ENCODE results near the gene ARHGEF12.

Gene ARHGEF12

GRCh38 chr11:120482149-120482548 lies 145.9 kb downstream of the ARHGEF12 start:
- TF ChIP-seq CTCF (IDR thresholded peaks at IDR 0.05; ENCODE audit: low read depth, low read length): no peak
- H3K4me3 ChIP-seq (replicated peaks in 1 of 2; ENCODE audit: low read depth in 2 of 2, low read length in 2 of 2): no peak overlapping the region
- DNase-seq (ENCODE audit: low read depth in 2 of 2): peak in 1 of 2 donors; percentile 32

DNA sequence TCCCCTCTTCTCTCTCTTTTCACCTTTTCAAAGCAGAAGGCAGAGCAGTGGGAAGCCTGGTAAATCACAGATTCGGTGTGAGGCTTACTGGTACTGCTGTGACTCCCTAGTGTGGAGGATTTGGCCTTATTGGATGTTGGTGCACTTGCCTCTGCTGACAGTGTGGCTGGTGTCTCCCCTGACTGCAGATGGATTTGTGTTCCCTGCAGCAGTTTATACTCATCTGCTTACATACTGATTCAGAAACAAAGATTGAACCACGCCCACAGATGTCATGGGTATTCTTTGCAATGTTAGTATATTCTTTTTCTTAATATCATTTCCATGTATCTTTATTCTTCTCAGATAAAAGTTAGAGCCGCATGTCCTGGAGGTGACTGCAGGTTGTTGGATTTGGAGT lies 148.5 kb downstream of the ARHGEF12 start:
- H3K4me3 ChIP-seq (replicated peaks in 1 of 2; ENCODE audit: low read depth in 2 of 2, low read length in 2 of 2): no peak overlapping the region
- no peak for DNase-seq (ENCODE audit: low read depth in 2 of 2)
- TF ChIP-seq CTCF (IDR thresholded peaks at IDR 0.05; ENCODE audit: low read depth, low read length): no peak

GRCh38 chr11:120486138-120486537 lies 149.9 kb downstream of the ARHGEF12 start:
- TF ChIP-seq CTCF (IDR thresholded peaks at IDR 0.05; ENCODE audit: low read depth, low read length): no peak
- no peak overlapping the region for H3K4me3 ChIP-seq (replicated peaks in 1 of 2; ENCODE audit: low read depth in 2 of 2, low read length in 2 of 2)
- DNase-seq (ENCODE audit: low read depth in 2 of 2): no peak

DNA sequence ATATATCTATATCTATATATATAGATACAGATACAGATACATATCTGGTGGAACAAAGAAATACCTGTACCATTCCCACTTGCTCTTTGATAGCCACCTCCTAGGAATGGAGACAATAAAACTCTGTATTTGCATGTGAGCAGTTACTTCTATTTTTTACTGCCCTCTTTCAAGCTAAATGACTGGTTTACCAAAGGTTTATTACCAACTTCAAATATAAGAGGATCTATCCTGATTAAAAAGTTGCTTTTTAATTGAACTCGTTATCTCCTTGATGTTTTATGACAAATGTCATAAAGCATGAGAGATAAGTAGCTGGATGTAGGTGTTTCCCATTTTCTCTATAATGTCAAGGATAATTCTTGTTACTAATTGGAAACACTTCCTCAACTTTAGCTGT lies 153.6 kb downstream of the ARHGEF12 start:
- no peak overlapping the region for H3K4me3 ChIP-seq (replicated peaks in 1 of 2; ENCODE audit: low read depth in 2 of 2, low read length in 2 of 2)
- TF ChIP-seq CTCF (IDR thresholded peaks at IDR 0.05; ENCODE audit: low read depth, low read length): no peak
- no peak for DNase-seq (ENCODE audit: low read depth in 2 of 2)

DNA sequence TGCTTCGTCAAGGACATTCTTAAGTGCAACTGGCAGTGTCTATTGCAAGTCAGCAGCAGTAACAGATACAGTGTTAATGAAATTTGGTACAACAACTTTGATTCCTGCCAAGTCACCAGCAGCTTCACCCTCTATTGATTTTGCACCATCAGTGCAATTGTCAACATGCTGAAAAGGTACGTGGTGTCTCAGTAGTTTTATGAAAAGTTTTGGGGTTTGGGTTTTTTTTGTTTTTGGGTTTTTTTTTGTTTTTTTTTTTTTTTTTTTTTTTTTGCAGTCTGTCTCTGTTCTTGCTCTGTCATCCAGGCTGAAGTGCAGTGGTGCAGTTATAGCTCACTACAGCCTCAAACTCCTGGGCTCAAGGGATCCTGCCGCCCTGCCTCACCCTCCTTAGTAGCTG lies 156.3 kb downstream of the ARHGEF12 start:
- no peak for DNase-seq (ENCODE audit: low read depth in 2 of 2)
- TF ChIP-seq CTCF (IDR thresholded peaks at IDR 0.05; ENCODE audit: low read depth, low read length): no peak
- H3K4me3 ChIP-seq (replicated peaks in 1 of 2; ENCODE audit: low read depth in 2 of 2, low read length in 2 of 2): no peak overlapping the region

DNA sequence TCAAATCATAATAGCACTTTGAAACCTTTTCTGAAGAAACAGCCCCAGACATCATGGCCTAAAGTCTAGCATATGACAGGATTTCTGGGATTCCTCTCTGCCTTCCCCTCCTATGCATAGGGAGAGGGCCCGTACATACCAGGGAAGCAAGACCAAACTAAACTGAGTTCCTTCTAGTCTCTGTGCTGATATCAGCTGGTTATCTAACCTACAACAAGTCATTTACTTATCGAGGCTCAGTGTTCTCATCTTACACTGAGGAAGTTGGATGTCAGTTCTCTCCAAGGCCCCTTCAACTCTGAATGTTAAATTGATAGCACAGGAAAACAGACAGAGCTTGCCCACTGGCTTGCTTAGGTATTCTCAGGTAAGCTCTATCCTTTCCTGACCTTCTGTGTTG lies 158.4 kb downstream of the ARHGEF12 start:
- no peak for DNase-seq (ENCODE audit: low read depth in 2 of 2)
- no peak overlapping the region for H3K4me3 ChIP-seq (replicated peaks in 1 of 2; ENCODE audit: low read depth in 2 of 2, low read length in 2 of 2)
- no peak for TF ChIP-seq CTCF (IDR thresholded peaks at IDR 0.05; ENCODE audit: low read depth, low read length)

DNA sequence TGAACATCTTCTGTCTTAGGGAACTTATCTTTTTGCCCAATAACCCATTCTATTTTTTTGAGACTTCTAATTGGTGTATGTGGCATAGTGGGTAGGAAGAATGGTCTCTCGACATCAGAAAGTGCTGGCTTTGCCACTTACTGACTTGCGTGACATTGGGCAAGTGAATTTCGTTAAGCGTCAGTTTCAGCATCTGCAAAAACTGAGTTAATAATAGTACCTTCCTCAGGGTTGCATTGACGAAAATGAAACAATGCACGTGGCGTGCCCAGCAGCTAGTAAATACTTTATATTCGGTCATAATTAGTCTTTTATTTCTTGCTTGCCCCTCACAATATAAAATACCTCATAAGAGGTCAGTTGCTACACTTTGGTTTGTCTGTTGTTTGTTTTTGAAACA lies 162.9 kb downstream of the ARHGEF12 start:
- no peak overlapping the region for H3K4me3 ChIP-seq (replicated peaks in 1 of 2; ENCODE audit: low read depth in 2 of 2, low read length in 2 of 2)
- no peak for DNase-seq (ENCODE audit: low read depth in 2 of 2)
- no peak for TF ChIP-seq CTCF (IDR thresholded peaks at IDR 0.05; ENCODE audit: low read depth, low read length)

All from cardiac fibroblast (primary cell).